Measurements from ENCODE around the gene DVL3. TPM values are rescaled to one million over a fixed set of nuclear protein-coding genes. Genes with fewer than 3 reads are reported as not detected.
A peak's percentile ranks its signal among the peaks of the same experiment; 100 is the strongest.
"Not testable (repeated sequence)": the region's sequence is repeated elsewhere in the genome, so short reads cannot be mapped to it uniquely, and the experiment has no call there.

Gene DVL3
- total RNA-seq (36.2 TPM), polyA plus RNA-seq (10 to 100 TPM in 1 of 4 donors, 1 to 10 TPM in 3; 4.1 to 11.0 (median 5.9) TPM)

- no peaks in the 10 kb centered on the region for H3K27me3 Mint-ChIP-seq
- H3K4me1 ChIP-seq (ENCODE audit: control insufficient read depth, insufficient read depth, low read length, poor library complexity, severe bottlenecking): peaks cover 25% of the 10 kb centered on the region
- H3K4me1 Mint-ChIP-seq: peaks cover under 1 to 33% (median 21%) of the 10 kb centered on the region in 4 donors
- no peaks in the 10 kb centered on the region for H3K27me3 ChIP-seq (ENCODE audit: control insufficient read depth, insufficient read depth, low read length)
- H3K36me3 ChIP-seq (ENCODE audit: control insufficient read depth, insufficient read depth, low read length): no peaks in the 10 kb centered on the region
- peaks cover 3% of the 10 kb centered on the region for H3K36me3 Mint-ChIP-seq
- no peaks in the 10 kb centered on the region for H3K9me3 ChIP-seq (ENCODE audit: control insufficient read depth in 2 of 2, low read length in 2 of 2)
- peak; percentile 32 to 46 (median 45) for DNase-seq
- H3K9me3 Mint-ChIP-seq: no peaks in the 10 kb centered on the region
- peak; percentile 65 to 69 for ATAC-seq (ENCODE audit: low read depth in 2 of 2)
- H3K4me3 Mint-ChIP-seq: peak within 1 kb of the TSS; percentile 68 to 98 (median 94)
- peak within 1 kb of the TSS; percentile 68 for H3K4me3 ChIP-seq (ENCODE audit: low read depth, low read length)
- peak within 1 kb of the TSS; percentile 90 to 92 (median 91) for H3K27ac Mint-ChIP-seq
- peak within 1 kb of the TSS; percentile 51 for H3K27ac ChIP-seq (ENCODE audit: insufficient read depth, low read length, poor library complexity, severe bottlenecking)
Measured at GRCh38 chr3:184154885-184155643, at the start of gene DVL3. DVL3 (plus strand) TSS chr3:184155377; CDS start chr3:184155636, 259 bp downstream.

DNA sequence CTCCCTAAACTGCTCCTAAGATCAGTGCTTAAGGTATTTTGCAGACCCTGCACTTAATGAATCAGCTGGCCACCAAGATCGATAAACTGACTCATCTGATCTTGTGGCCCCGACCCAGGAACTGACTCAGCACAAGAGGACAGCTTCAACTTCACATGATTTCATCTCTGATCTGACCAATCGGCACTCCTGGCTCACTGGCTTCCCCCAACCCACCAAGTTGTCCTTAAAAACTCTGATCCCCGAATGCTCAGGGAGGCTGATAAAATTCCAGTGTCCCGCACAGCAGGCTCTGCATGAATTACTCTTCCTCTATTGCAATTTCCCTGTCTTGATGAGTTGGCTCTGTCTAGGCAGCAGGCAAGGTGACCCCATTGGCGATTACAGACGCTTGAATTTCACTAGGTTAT is 44.9 kb upstream of the DVL3 start:
- H3K4me1 Mint-ChIP-seq: no peaks in the 10 kb centered on the region
- H3K4me3 Mint-ChIP-seq: no peak overlapping the region
- peaks cover 0 to 2% (median 0%) of the 10 kb centered on the region in 7 donors for H3K9me3 Mint-ChIP-seq
- Histone ChIP-seq H3K27ac (ENCODE audit: insufficient read depth, low read length, poor library complexity, severe bottlenecking) (no peak overlapping the region), H3K9me3 (ENCODE audit: control insufficient read depth in 2 of 2, low read length in 2 of 2) (no peaks in the 10 kb centered on the region), H3K27me3 (ENCODE audit: control insufficient read depth, insufficient read depth, low read length) (no peaks in the 10 kb centered on the region), H3K36me3 (ENCODE audit: control insufficient read depth, insufficient read depth, low read length) (no peaks in the 10 kb centered on the region), H3K4me3 (ENCODE audit: low read depth, low read length) (no peak overlapping the region), H3K4me1 (ENCODE audit: control insufficient read depth, insufficient read depth, low read length, poor library complexity, severe bottlenecking) (no peaks in the 10 kb centered on the region)
- H3K27ac Mint-ChIP-seq: no peak overlapping the region
- peaks cover 8% of the 10 kb centered on the region for H3K27me3 Mint-ChIP-seq
- DNase-seq: no peak
- H3K36me3 Mint-ChIP-seq: no peaks in the 10 kb centered on the region
- no peak for ATAC-seq (ENCODE audit: low read depth in 2 of 2)

DNA sequence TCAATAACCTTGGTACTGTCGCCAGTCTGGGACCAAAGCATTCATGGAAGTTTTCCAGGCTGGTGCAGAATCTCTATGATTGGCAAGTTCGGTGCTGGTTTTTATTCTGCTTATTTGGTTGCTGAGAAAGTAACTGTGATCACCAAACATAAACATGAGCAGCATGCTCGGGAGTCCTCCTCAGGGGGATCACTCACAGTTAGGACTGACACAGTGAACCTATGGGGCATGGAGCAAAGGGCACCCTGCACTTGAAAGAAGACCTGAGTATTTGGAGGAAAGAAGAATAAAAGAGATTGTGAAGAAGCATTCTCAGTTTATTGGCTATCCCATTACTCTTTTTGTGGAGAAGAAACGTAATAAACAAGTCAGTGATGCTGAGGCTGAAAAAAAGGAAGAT is 39.2 kb upstream of the DVL3 start:
- no peaks in the 10 kb centered on the region for H3K36me3 ChIP-seq (ENCODE audit: control insufficient read depth, insufficient read depth, low read length)
- no peak for ATAC-seq (ENCODE audit: low read depth in 2 of 2)
- peaks cover 4% of the 10 kb centered on the region for H3K36me3 Mint-ChIP-seq
- H3K4me1 Mint-ChIP-seq: no peaks in the 10 kb centered on the region
- no peaks in the 10 kb centered on the region for H3K9me3 ChIP-seq (ENCODE audit: control insufficient read depth in 2 of 2, low read length in 2 of 2)
- H3K27ac ChIP-seq (ENCODE audit: insufficient read depth, low read length, poor library complexity, severe bottlenecking): no peak overlapping the region
- no peak overlapping the region for H3K4me3 Mint-ChIP-seq
- H3K4me1 ChIP-seq (ENCODE audit: control insufficient read depth, insufficient read depth, low read length, poor library complexity, severe bottlenecking): no peaks in the 10 kb centered on the region
- no peaks in the 10 kb centered on the region for H3K27me3 ChIP-seq (ENCODE audit: control insufficient read depth, insufficient read depth, low read length)
- DNase-seq: no peak
- no peaks in the 10 kb centered on the region for H3K9me3 Mint-ChIP-seq
- no peak overlapping the region for H3K27ac Mint-ChIP-seq
- H3K27me3 Mint-ChIP-seq: peaks cover 21% of the 10 kb centered on the region
- no peak overlapping the region for H3K4me3 ChIP-seq (ENCODE audit: low read depth, low read length)

- no peaks in the 10 kb centered on the region for H3K9me3 ChIP-seq (ENCODE audit: control insufficient read depth in 2 of 2, low read length in 2 of 2)
- no peak for ATAC-seq (ENCODE audit: low read depth in 2 of 2)
- DNase-seq: no peak
- no peak overlapping the region for H3K27ac Mint-ChIP-seq
- H3K4me3 ChIP-seq (ENCODE audit: low read depth, low read length): no peak overlapping the region
- H3K36me3 Mint-ChIP-seq: peaks cover 4% of the 10 kb centered on the region
- peaks cover 21% of the 10 kb centered on the region for H3K27me3 Mint-ChIP-seq
- no peaks in the 10 kb centered on the region for H3K4me1 Mint-ChIP-seq
- no peaks in the 10 kb centered on the region for H3K27me3 ChIP-seq (ENCODE audit: control insufficient read depth, insufficient read depth, low read length)
- no peaks in the 10 kb centered on the region for H3K36me3 ChIP-seq (ENCODE audit: control insufficient read depth, insufficient read depth, low read length)
- no peak overlapping the region for H3K27ac ChIP-seq (ENCODE audit: insufficient read depth, low read length, poor library complexity, severe bottlenecking)
- H3K9me3 Mint-ChIP-seq: no peaks in the 10 kb centered on the region
- H3K4me1 ChIP-seq (ENCODE audit: control insufficient read depth, insufficient read depth, low read length, poor library complexity, severe bottlenecking): no peaks in the 10 kb centered on the region
- H3K4me3 Mint-ChIP-seq: no peak overlapping the region
Measured at GRCh38 chr3:184117636-184118035, 37.5 kb upstream of the DVL3 start.

DNA sequence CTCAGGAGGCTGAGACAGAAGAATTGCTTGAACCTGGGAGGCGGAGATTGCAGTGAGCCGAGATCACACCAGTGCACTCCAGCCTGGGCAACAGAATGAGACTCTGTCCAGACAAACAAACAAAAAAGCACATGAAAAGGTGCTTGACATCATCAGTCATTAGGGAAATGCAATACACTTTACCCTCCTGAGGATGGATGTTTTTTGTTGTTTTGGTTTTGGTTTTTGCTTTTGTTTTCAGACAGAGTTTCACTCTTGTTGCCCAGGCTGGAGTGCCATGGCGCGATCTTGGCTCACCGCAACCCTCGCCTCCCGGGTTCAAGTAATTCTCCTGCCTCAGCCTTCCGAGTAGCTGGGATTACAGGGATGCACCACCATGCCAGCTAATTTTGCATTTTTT is 34.1 kb upstream of the DVL3 start:
- ATAC-seq (ENCODE audit: low read depth in 2 of 2); H3K4me3 Mint-ChIP-seq; H3K36me3 ChIP-seq (ENCODE audit: control insufficient read depth, insufficient read depth, low read length); H3K36me3 Mint-ChIP-seq; H3K27ac ChIP-seq (ENCODE audit: insufficient read depth, low read length, poor library complexity, severe bottlenecking); H3K9me3 ChIP-seq (ENCODE audit: control insufficient read depth in 2 of 2, low read length in 2 of 2); H3K4me1 Mint-ChIP-seq; H3K27ac Mint-ChIP-seq; H3K4me1 ChIP-seq (ENCODE audit: control insufficient read depth, insufficient read depth, low read length, poor library complexity, severe bottlenecking); H3K9me3 Mint-ChIP-seq; H3K4me3 ChIP-seq (ENCODE audit: low read depth, low read length); H3K27me3 ChIP-seq (ENCODE audit: control insufficient read depth, insufficient read depth, low read length); DNase-seq: not testable (repeated sequence)
- H3K27me3 Mint-ChIP-seq: peaks cover 21% of the 10 kb centered on the region

GRCh38 chr3:184126006-184126405 is 29.2 kb upstream of the DVL3 start:
- Mint-ChIP-seq H3K36me3 (no peaks in the 10 kb centered on the region), H3K27me3 (peaks cover 12% of the 10 kb centered on the region), H3K4me3 (no peak overlapping the region), H3K9me3 (no peaks in the 10 kb centered on the region), H3K4me1 (peaks cover 0 to 7% (median 0%) of the 10 kb centered on the region in 4 donors), H3K27ac (no peak overlapping the region)
- DNase-seq: no peak
- no peaks in the 10 kb centered on the region for H3K9me3 ChIP-seq (ENCODE audit: control insufficient read depth in 2 of 2, low read length in 2 of 2)
- H3K36me3 ChIP-seq (ENCODE audit: control insufficient read depth, insufficient read depth, low read length): no peaks in the 10 kb centered on the region
- H3K27ac ChIP-seq (ENCODE audit: insufficient read depth, low read length, poor library complexity, severe bottlenecking): no peak overlapping the region
- no peaks in the 10 kb centered on the region for H3K4me1 ChIP-seq (ENCODE audit: control insufficient read depth, insufficient read depth, low read length, poor library complexity, severe bottlenecking)
- H3K27me3 ChIP-seq (ENCODE audit: control insufficient read depth, insufficient read depth, low read length): no peaks in the 10 kb centered on the region
- H3K4me3 ChIP-seq (ENCODE audit: low read depth, low read length): no peak overlapping the region
- no peak for ATAC-seq (ENCODE audit: low read depth in 2 of 2)

- peak in 1 of 3 donors; percentile 16 for DNase-seq
- H3K27me3 Mint-ChIP-seq: peaks cover 16% of the 10 kb centered on the region
Measured at GRCh38 chr3:184129012-184129411, 26.2 kb upstream of the DVL3 start.

GRCh38 chr3:184132945-184133344 is 22.2 kb upstream of the DVL3 start:
- Histone ChIP-seq H3K36me3 (ENCODE audit: control insufficient read depth, insufficient read depth, low read length) (peaks cover 2% of the 10 kb centered on the region), H3K27ac (ENCODE audit: insufficient read depth, low read length, poor library complexity, severe bottlenecking) (no peak overlapping the region), H3K27me3 (ENCODE audit: control insufficient read depth, insufficient read depth, low read length) (no peaks in the 10 kb centered on the region), H3K4me1 (ENCODE audit: control insufficient read depth, insufficient read depth, low read length, poor library complexity, severe bottlenecking) (peaks cover 24% of the 10 kb centered on the region), H3K9me3 (ENCODE audit: control insufficient read depth in 2 of 2, low read length in 2 of 2) (no peaks in the 10 kb centered on the region), H3K4me3 (ENCODE audit: low read depth, low read length) (no peak overlapping the region)
- DNase-seq (no peak), ATAC-seq (ENCODE audit: low read depth in 2 of 2) (no peak)
- Mint-ChIP-seq H3K9me3 (no peaks in the 10 kb centered on the region), H3K36me3 (peaks cover 10% of the 10 kb centered on the region), H3K4me1 (peaks cover 18 to 40% (median 34%) of the 10 kb centered on the region in 4 donors), H3K27ac (no peak overlapping the region), H3K4me3 (peak overlapping the region in 2 of 4 donors; percentile 99), H3K27me3 (peaks cover 10% of the 10 kb centered on the region)

More at GRCh38 chr3:184129012-184129411, 26.2 kb upstream of the DVL3 start:
- no peaks in the 10 kb centered on the region for H3K36me3 ChIP-seq (ENCODE audit: control insufficient read depth, insufficient read depth, low read length)
- no peak for ATAC-seq (ENCODE audit: low read depth in 2 of 2)
- Mint-ChIP-seq H3K4me3 (no peak overlapping the region), H3K4me1 (peaks cover 2 to 15% (median 11%) of the 10 kb centered on the region in 4 donors), H3K9me3 (no peaks in the 10 kb centered on the region), H3K36me3 (no peaks in the 10 kb centered on the region), H3K27ac (peak overlapping the region in 1 of 3 donors; percentile 38)
- no peaks in the 10 kb centered on the region for H3K9me3 ChIP-seq (ENCODE audit: control insufficient read depth in 2 of 2, low read length in 2 of 2)
- peaks cover 6% of the 10 kb centered on the region for H3K4me1 ChIP-seq (ENCODE audit: control insufficient read depth, insufficient read depth, low read length, poor library complexity, severe bottlenecking)
- H3K27me3 ChIP-seq (ENCODE audit: control insufficient read depth, insufficient read depth, low read length): no peaks in the 10 kb centered on the region
- H3K27ac ChIP-seq (ENCODE audit: insufficient read depth, low read length, poor library complexity, severe bottlenecking): no peak overlapping the region
- no peak overlapping the region for H3K4me3 ChIP-seq (ENCODE audit: low read depth, low read length)
